ENCODE results near the gene BTRC. TPM values are rescaled to one million over a fixed set of nuclear protein-coding genes. Genes with fewer than 3 reads are reported as not detected.
"Not testable (repeated sequence)": the region's sequence is repeated elsewhere in the genome, so short reads cannot be mapped to it uniquely, and the experiment has no call there.

BTRC gene
- total RNA-seq = 6.7 TPM

GRCh38 chr10:101353692-101354327, at the start of gene BTRC:
Gene BTRC (plus strand): TSS chr10:101354165. CDS start chr10:101354181, 16 bp downstream.
- DNase-seq (ENCODE audit: low read depth in 2 of 3, low spot score in 2 of 3) = peak; percentile 96 to 99 (median 99)

DNA sequence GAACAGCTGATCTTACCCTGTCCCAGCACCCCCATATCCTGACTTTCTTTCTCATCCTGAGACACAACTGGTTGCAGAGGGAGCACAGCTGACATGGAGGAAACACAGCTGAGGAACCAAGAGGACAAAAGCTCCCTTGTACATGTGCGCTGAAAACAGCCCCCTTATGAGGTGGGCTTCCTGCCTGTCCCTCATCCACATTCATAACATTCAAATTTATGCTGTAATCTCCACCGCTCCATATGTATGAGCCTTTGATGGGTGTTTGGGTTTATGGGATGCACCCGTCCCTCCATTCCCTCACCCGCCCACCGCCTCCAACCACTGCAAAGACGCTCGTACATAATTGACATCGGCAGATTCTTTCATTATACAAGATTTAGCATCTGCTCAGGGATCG, 49.6 kb upstream of the BTRC start:
- DNase-seq (ENCODE audit: low read depth in 2 of 3, low spot score in 2 of 3) = no peak

DNA sequence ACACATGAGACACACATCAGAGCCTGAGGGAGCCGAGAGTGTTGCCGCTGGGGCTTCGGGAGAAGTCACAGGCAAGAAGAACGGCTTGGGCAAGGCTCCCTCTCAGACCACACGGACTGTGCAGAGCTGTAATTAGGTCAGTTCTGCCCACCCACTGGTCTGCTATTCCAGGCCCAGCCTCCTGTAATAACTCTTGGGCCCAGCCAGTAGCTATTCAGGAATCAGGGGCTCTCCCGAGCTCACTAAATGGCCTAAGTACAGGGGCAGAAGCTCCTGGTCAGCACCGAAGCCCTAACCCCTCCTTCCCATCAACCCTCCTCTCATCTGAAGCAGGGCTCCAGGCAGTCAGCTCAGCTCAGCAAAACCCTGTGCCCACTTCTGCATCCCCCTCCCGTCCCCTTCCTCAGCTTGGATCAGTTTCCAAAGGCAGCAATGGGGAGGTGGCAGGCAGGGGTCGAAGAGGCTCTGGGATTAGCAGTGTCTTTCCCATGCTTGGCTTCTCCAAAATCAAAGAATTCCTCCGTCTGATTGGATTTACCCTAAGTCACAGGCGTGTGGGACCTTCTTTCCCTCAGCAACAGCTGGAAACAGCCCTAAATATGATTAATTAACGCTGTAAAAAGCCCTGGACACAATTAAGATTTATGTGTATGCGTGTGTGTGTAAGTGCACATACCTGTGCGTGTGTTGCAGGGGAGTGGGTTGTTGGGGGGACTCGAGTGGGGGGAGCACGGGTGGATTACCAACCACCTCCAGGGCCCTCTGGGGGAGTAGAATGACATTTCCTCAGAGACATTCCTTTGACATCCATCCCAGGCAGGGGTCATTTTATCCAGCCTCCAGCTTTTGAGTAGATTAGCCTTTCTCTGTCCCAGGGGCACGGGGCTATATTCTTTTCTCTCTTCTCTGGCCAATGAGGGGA, 48.4 kb upstream of the BTRC start:
- no peak for DNase-seq (ENCODE audit: low read depth in 2 of 3, low spot score in 2 of 3)

DNA sequence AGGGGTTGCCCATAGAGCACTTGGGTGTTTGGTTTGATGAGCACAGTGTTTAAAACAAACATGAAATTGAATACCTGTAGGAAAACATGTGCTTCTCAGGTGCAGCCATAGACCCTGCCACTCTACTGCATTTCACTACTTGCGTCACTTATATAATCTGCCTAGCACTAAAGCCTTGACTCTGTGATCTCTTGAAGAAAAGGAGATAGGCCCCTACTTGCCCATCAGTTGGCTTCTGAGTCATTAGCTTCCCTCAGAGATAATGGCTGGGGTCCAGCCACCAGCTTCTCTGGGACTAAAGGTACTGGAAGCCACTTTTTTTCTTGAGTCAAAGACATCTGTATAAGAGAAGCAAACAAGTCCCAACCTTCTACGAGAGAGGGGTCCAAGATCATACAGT, 45.9 kb upstream of the BTRC start:
- DNase-seq (ENCODE audit: low read depth in 2 of 3, low spot score in 2 of 3) = no peak

DNA sequence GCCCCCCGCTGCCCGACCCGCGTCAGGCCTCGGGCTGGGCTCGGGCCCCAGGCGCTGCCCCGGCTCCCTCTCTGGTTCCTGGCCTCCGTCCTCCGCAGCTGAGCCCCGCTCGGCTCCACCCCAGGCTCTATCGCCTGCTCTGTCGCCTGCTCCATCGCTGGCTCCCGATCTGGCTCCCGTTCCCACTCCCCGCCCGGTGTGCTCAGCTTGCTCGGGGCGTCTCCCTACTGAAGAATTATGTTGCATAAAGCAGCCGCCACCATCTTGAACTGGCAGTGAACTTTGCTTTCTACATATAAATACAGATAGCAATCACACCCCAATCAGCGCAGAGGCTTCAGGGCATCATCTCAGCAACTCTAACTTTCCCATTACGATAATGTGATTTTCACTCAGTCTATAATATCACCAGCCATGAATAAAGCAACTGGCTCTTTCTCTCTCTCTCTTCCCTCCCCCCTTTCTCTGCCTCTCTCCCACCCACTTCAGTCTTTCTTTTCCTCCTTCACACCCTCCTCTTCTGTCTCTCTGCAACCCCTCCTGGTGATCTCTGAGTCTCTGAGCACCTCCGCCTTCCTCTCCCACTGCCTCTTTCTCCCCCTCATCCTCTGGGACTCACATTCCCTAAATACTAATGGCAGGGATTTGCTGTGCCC, 43.3 kb upstream of the BTRC start:
- DNase-seq (ENCODE audit: low read depth in 2 of 3, low spot score in 2 of 3) = no peak

- no peak for DNase-seq (ENCODE audit: low read depth in 2 of 3, low spot score in 2 of 3)
Measured at GRCh38 chr10:101311185-101312066, 42.5 kb upstream of the BTRC start.

GRCh38 chr10:101319241-101319915, 34.6 kb upstream of the BTRC start:
- no peak for DNase-seq (ENCODE audit: low read depth in 2 of 3, low spot score in 2 of 3)

- DNase-seq (ENCODE audit: low read depth in 2 of 3, low spot score in 2 of 3) = no peak
Measured at GRCh38 chr10:101321073-101321472, 32.9 kb upstream of the BTRC start.

GRCh38 chr10:101322266-101323108, 31.5 kb upstream of the BTRC start:
- DNase-seq (ENCODE audit: low read depth in 2 of 3, low spot score in 2 of 3) = no peak

DNA sequence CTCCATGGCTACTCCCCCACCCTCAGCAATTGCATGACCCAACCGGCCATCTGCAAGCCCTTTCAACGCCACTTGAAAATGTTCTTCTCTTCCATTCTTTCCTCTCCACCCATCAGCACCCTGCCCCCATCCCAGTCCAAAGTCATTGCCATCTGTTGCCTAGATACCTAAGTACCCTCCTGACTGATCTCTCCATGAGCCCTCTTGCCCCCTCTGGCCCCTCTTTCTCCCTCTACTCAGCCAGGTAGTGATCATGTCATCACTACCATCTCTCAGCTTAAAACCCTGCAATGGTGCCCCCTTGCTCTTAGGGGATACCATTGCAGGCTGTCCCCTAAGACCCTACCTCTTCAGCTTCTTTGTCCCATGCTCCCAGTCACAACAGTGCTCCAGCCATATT, 30.5 kb upstream of the BTRC start:
- no peak for DNase-seq (ENCODE audit: low read depth in 2 of 3, low spot score in 2 of 3)

DNA sequence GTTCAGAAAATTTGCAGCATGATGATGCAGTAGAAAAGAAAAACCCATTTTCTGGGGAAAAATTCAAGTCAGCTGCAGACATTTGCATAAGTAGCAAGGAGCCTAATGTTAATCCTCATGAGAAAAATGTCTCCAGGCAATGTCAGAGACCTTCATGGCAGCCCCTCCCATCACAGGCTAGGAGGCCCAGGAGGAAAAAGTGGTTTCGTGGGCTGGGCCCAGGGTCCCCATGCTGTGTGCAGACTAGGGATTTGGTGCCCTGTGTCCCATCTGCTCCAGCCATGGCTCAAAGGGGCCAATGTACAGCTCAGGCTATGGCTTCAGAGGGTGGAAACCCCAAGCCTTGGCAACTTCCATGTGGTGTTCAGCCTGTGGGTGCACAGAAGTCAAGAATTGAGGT, 26.5 kb upstream of the BTRC start:
- DNase-seq (ENCODE audit: low read depth in 2 of 3, low spot score in 2 of 3) = not testable (repeated sequence)

DNA sequence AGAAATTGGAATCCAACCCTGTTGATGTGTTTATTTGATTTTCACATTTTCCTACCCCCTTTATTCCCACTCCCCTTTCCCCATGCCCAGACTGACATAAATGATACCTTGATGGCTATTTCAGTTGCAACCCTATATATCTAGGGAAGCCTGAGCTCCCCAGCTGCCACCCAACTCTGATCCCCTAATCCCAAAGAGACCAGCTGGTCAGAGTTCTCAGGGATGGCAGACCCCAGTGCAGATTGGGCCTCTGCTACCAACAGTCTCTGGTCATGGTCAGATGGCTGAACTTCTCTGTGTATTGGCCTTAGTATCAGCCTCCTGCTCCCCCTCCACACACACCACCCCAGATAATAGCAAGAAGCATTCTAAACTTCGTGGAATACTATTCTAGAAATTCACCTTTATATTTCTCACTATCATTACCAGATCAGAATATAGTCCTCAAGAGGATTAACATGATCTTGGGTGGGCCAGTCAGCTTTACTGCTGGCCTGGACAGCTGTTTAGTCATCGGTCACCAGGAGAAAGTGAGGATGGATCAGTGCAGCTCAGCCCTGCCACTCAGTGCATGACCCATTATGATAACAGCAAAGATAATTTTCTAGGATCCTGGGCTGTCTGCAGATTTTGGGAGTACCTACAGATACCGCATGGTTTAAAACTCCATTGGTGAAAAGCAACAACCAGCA, 24.5 kb upstream of the BTRC start:
- no peak for DNase-seq (ENCODE audit: low read depth in 2 of 3, low spot score in 2 of 3)

GRCh38 chr10:101330231-101330630, 23.7 kb upstream of the BTRC start:
- DNase-seq (ENCODE audit: low read depth in 2 of 3, low spot score in 2 of 3) = no peak

DNA sequence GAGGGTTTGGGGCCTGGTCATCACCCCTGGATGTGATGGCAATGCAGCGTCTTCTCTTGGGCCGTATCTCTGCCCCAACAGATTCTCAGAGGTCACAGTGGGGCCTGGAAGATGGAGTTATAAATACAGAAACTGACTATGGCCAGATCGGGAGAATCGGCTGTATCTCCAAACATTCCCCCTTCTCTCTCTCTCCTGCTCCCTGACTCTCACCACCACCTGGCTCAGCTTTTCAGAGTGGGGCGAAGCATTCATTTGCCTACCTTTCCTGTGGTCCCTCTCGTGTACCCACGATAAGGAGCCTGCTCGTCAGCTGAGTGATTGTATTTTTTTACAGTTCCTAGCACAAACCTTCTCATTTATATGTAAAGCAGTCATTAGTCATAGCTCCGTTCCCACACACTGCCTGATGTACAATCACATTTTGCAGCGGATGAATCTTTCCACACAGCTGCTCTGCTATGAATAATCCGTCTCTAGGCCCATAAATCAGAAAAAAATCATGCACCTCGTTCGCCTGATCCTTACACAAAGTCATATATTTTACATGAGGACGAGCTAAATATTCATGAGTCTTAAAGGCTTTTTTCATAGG, 23.2 kb upstream of the BTRC start:
- no peak for DNase-seq (ENCODE audit: low read depth in 2 of 3, low spot score in 2 of 3)

DNA sequence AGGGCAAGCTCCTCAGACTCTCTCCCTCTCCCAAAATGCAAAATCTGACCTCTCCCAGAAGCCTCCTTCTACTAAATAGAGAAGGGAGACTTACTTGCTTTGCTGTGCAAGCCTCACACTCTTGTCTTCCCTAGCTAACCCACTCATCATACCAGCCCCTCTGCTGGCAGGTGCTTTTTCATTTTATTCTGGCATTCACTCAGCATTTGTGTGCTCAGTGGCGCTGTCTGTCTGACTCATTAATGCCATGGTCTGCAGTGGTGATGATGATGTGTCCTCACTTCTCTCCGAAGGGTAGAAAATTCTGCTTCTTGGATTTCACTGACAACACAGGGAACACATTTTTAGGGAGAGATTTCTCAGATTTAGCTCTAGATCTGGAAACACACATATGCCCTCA, 22.0 kb upstream of the BTRC start:
- DNase-seq (ENCODE audit: low read depth in 2 of 3, low spot score in 2 of 3) = no peak

DNA sequence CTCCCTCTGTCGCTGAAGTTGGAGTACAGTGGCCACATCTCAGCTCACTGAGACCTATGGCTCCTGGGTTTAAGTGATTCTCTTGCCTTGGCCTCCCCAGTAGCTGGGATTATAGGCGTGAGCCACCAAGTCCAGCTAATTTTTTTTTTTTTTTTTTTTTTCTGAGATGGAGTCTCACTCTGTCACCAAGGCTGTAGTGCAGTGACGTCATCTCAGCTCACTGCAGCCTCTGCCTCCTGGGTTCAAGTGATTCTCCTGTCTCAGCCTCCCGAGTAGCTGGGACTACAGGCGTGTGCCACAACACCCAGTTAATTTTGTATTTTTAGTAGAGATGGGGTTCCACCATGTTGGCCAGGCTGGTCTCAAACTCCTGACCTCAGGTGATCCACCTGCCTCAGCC, 19.7 kb upstream of the BTRC start:
- not testable (repeated sequence) for DNase-seq (ENCODE audit: low read depth in 2 of 3, low spot score in 2 of 3)

GRCh38 chr10:101336382-101336781, 17.6 kb upstream of the BTRC start:
- no peak for DNase-seq (ENCODE audit: low read depth in 2 of 3, low spot score in 2 of 3)

DNA sequence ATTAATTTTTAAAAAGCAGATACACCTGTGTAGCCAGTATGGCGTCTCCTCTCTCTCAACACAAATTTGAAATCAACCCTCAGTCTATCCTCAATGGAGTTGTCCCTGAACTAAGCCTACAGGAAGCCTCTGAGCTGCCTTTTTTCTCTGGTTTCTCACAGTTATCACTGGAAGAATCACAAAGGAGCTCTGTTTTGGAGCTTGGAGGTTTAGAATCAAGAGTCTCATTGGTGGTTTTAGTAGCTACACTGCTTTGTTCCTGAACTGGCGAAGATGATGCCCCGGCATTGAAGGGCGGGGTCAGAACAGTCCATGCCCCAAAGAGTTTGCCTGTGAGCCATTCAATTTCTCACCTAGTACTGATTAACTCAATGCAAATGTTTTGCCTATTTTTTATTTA, 16.1 kb upstream of the BTRC start:
- DNase-seq (ENCODE audit: low read depth in 2 of 3, low spot score in 2 of 3) = no peak
